HepG2 (cell line): ENCODE measurements around the gene ZNF442. TPM values are rescaled to one million over a fixed set of nuclear protein-coding genes. Genes with fewer than 3 reads are reported as not detected.

Experiments
- EP300 ChIP-seq, 3 experiments: sonication (generic) in 1 of 3; formaldehyde crosslinking in 1 of 3; IDR thresholded peaks; 2 replicates each; pipeline versions ENCODE4 v1.5.1 to v1.6.1; 2011 to 2020; ENCODE audit warnings: low read depth in 2 of 3, low read length in 2 of 3, borderline replicate concordance in 1 of 3, improper control_type of control experiment in 1 of 3, mild to moderate bottlenecking in 1 of 3, missing genetic modification reagents in 1 of 3, moderate library complexity in 1 of 3
- FUBP1 ChIP-seq: sonication (generic); formaldehyde crosslinking; IDR thresholded peaks from 2 replicates; pipeline ENCODE4 v1.5.1; 2020; ENCODE audit warnings: missing genetic modification reagents, mild to moderate bottlenecking, borderline replicate concordance
- GLI4 ChIP-seq: sonication (generic); formaldehyde crosslinking; IDR thresholded peaks from 2 replicates; pipeline ENCODE4 v1.5.1; 2020; ENCODE audit warnings: missing genetic modification reagents, mild to moderate bottlenecking, moderate library complexity, borderline replicate concordance
- HCFC1 ChIP-seq: fragments of 150-350 bp; IDR thresholded peaks from 2 replicates; pipeline ENCODE4 v1.6.1; 2014; ENCODE audit warnings: low read depth, low read length
- HNRNPH1 ChIP-seq: fragments of 200-400 bp; formaldehyde crosslinking; optimal IDR thresholded peaks from 2 replicates; pipeline ENCODE3; 2017; ENCODE audit warnings: mild to moderate bottlenecking, low read depth, low read length
- IRF1 ChIP-seq: sonication (generic); formaldehyde crosslinking; IDR thresholded peaks from 2 replicates; pipeline ENCODE4 v1.4.0; 2020; ENCODE audit warnings: low read depth, mild to moderate bottlenecking, missing genetic modification reagents
- MIER2 ChIP-seq: IDR thresholded peaks from 2 replicates; pipeline ENCODE4 v1.6.1; 2016; ENCODE audit warnings: missing biosample characterization, missing genetic modification reagents
- PITX1 ChIP-seq: sonication (generic); formaldehyde crosslinking; IDR thresholded peaks from 2 replicates; pipeline ENCODE4 v1.5.1; 2020; ENCODE audit warnings: mild to moderate bottlenecking, missing genetic modification reagents
- RFXANK ChIP-seq: IDR thresholded peaks from 2 replicates; pipeline ENCODE4 v1.6.1; 2016
- SUZ12 ChIP-seq: fragments of 150-350 bp; IDR thresholded peaks from 2 replicates; pipeline ENCODE4 v1.6.1; 2014; ENCODE audit warnings: low read depth, low read length
- TERF1 ChIP-seq: sonication (generic); formaldehyde crosslinking; IDR thresholded peaks from 2 replicates; pipeline ENCODE4 v1.8.0; 2022; ENCODE audit warnings: mild to moderate bottlenecking, missing genetic modification reagents, moderate library complexity
- ZBTB39 ChIP-seq: sonication (generic); formaldehyde crosslinking; IDR thresholded peaks from 2 replicates; pipeline ENCODE4 v1.5.0; 2020; ENCODE audit warnings: missing genetic modification reagents
- ZFP91 ChIP-seq: sonication (generic); formaldehyde crosslinking; IDR thresholded peaks from 2 replicates; pipeline ENCODE4 v1.9.0; 2022; ENCODE audit warnings: missing genetic modification reagents, mild to moderate bottlenecking, borderline replicate concordance
- ZNF18 ChIP-seq: sonication (generic); formaldehyde crosslinking; IDR thresholded peaks from 2 replicates; pipeline ENCODE4 v1.8.0; 2022; ENCODE audit warnings: mild to moderate bottlenecking, missing genetic modification reagents; ENCODE audit not compliant: insufficient replicate concordance
- ZNF576 ChIP-seq: sonication (generic); formaldehyde crosslinking; IDR thresholded peaks from 2 replicates; pipeline ENCODE4 v1.4.0; 2020; ENCODE audit warnings: mild to moderate bottlenecking, missing genetic modification reagents
- ZNF639 ChIP-seq: conservative IDR thresholded peaks from 2 replicates; pipeline ENCODE4 v1.6.1; 2018; ENCODE audit warnings: missing genetic modification reagents
- ZNF746 ChIP-seq: sonication (generic); formaldehyde crosslinking; IDR thresholded peaks from 2 replicates; pipeline ENCODE4 v1.8.0; 2022; ENCODE audit warnings: mild to moderate bottlenecking, missing genetic modification reagents
- polyA plus RNA-seq, 8 experiments: library from polyadenylated mRNA; depleted of rRNA in 3 of 8; stranded (reverse) in 7 of 8; unstranded in 1 of 8; fragments of >200 nt; fragmentation: Illumina TruSeq in 4 of 8; extraction: Trizol in 4 of 8; gene quantifications; 2 replicates each; pipeline versions ENCODE4 v1.2.1 to v1.2.3, GENCODE V29; 2011 to 2016; ENCODE audit warnings: low read depth in 4 of 8, missing spikeins in 1 of 8, mixed read lengths in 1 of 8; ENCODE audit not compliant: insufficient read depth in 1 of 8
- total RNA-seq, 5 experiments: library from RNA; depleted of rRNA; stranded (reverse); fragments of >200 nt; fragmentation: Illumina TruSeq; extraction: Trizol; gene quantifications; 2 replicates each; pipeline ENCODE4 v1.2.3, GENCODE V29; 2016; ENCODE audit warnings: low read depth in 1 of 5

ZNF442 gene
- total and polyA plus RNA-seq, 2 of the 13 experiments (the other 11 are each of a cell fraction or from before 2014, with no cell fraction given), result 1.0 to 6.0 TPM

GRCh38 chr19:12325690-12326089, 39.8 kb downstream of the ZNF442 start (continued):
- no peak for TF ChIP-seq SUZ12
- TF ChIP-seq ZNF746, result no peak
- no peak for TF ChIP-seq RFXANK (CRISPR knock-in tag)
- no peak for TF ChIP-seq HCFC1
- TF ChIP-seq ZNF639 (CRISPR knock-in tag), result no peak
- no peak for TF ChIP-seq FUBP1 (CRISPR knock-in tag)
- no peak for TF ChIP-seq TERF1
- TF ChIP-seq ZNF18 (CRISPR knock-in tag), result no peak
- TF ChIP-seq HNRNPH1, result no peak
- TF ChIP-seq ZFP91 (CRISPR knock-in tag), result no peak
- TF ChIP-seq IRF1 (CRISPR knock-in tag), result no peak
- TF ChIP-seq ZNF576 (CRISPR knock-in tag), result no peak
- no peak for TF ChIP-seq PITX1 (CRISPR knock-in tag)
- no peak for TF ChIP-seq GLI4
- TF ChIP-seq ZBTB39 (CRISPR knock-in tag), result no peak
- peak in 1 of 2 experiments; percentile 85; a peak in 2 of 4 replicates for TF ChIP-seq EP300 (IDR thresholded peaks at IDR 0.05; ENCODE audit: low read depth in 2 of 2, low read length in 2 of 2)
- peak; percentile 42; the same call in 1 of the 2 replicates for TF ChIP-seq EP300 (CRISPR knock-in tag; IDR thresholded peaks at IDR 0.05; ENCODE audit: borderline replicate concordance)
- no peak for TF ChIP-seq MIER2 (CRISPR knock-in tag)
